ENCODE results near the gene ERCC5. TPM values are rescaled to one million over a fixed set of nuclear protein-coding genes. Genes with fewer than 3 reads are reported as not detected.
A peak's percentile ranks its signal among the peaks of the same experiment; 100 is the strongest.

Gene ERCC5
- polyA plus RNA-seq (2013): 28.3 and 28.4 TPM in 2 replicates

- no peak within 1 kb of the TSS for H2BK12ac ChIP-seq (ENCODE audit: low read length)
- H4K8ac ChIP-seq (ENCODE audit: low read depth, low read length): peak within 1 kb of the TSS; percentile 94
- peak; percentile 98 to 99 for DNase-seq
- no peak within 1 kb of the TSS for H2AK5ac ChIP-seq (ENCODE audit: low read length)
- H3K4me2 ChIP-seq (ENCODE audit: low read length): peak within 1 kb of the TSS; percentile 91
- peak within 1 kb of the TSS; percentile 69 for H3K14ac ChIP-seq (ENCODE audit: low read length)
- H2BK5ac ChIP-seq (ENCODE audit: low read depth, low read length, poor library complexity): peak within 1 kb of the TSS; percentile 73
- no peaks in the 10 kb centered on the region for H3K27me3 ChIP-seq (ENCODE audit: insufficient read depth, low read length)
- WGBS (ENCODE audit: extremely low coverage, insufficient coverage, insufficient read length): no CpG with 5 or more reads among the region's 49 CpGs
- peak within 1 kb of the TSS; percentile 93 for H2BK120ac ChIP-seq (ENCODE audit: insufficient read depth, low read length, poor library complexity)
- peaks cover 10% of the 10 kb centered on the region for H3K79me1 ChIP-seq (ENCODE audit: low read length)
- H3K23ac ChIP-seq (ENCODE audit: low read length): no peak within 1 kb of the TSS
- H3K4me1 ChIP-seq (ENCODE audit: control insufficient read depth in 1 of 2, insufficient read depth in 2 of 2, low read length in 2 of 2): peaks cover 1 to 4% of the 10 kb centered on the region in 2 experiments
- H3K18ac ChIP-seq (ENCODE audit: low read length): peak within 1 kb of the TSS; percentile 86
- peak within 1 kb of the TSS; percentile 78 for H4K91ac ChIP-seq (ENCODE audit: low read depth, low read length)
- peak within 1 kb of the TSS; percentile 78 for H3K4me3 ChIP-seq (ENCODE audit: low read depth, low read length)
- no peaks in the 10 kb centered on the region for H3K9me3 ChIP-seq (ENCODE audit: insufficient read depth, low read depth, low read length)
- H3K79me2 ChIP-seq (ENCODE audit: control insufficient read depth, insufficient read depth, low read length, poor library complexity): peaks cover 4% of the 10 kb centered on the region
- H3K36me3 ChIP-seq (ENCODE audit: control insufficient read depth in 1 of 2, insufficient read depth in 2 of 2, low read length in 2 of 2): no peaks in the 10 kb centered on the region
- H4K12ac ChIP-seq (ENCODE audit: low read depth, low read length): peak within 1 kb of the TSS; percentile 91
- H3K9ac ChIP-seq (ENCODE audit: low read length): peak within 1 kb of the TSS; percentile 59
- H3K27ac ChIP-seq (ENCODE audit: low read depth, low read length): peak within 1 kb of the TSS; percentile 75
- peak within 1 kb of the TSS; percentile 27 for H3K4ac ChIP-seq (ENCODE audit: low read depth, low read length)
- peak within 1 kb of the TSS; percentile 86 for H2AFZ ChIP-seq (ENCODE audit: insufficient read depth, low read length, poor library complexity)
Measured at GRCh38 chr13:102845630-102846260, at the start of gene ERCC5. ERCC5 (plus strand) TSS chr13:102846032; CDS start chr13:102846267, 235 bp downstream.

GRCh38 chr13:102798581-102799425 is 47.0 kb upstream of the ERCC5 start, which contains the start of the genes BIVM and POGLUT2:
BIVM (plus strand) TSS chr13:102799119; CDS start chr13:102807268, 8,149 bp downstream.
POGLUT2 (minus strand) TSS chr13:102798976; CDS start chr13:102798670, 306 bp downstream.
- Histone ChIP-seq H2BK5ac (ENCODE audit: low read depth, low read length, poor library complexity) (no peak within 1 kb of the TSS), H2AFZ (ENCODE audit: insufficient read depth, low read length, poor library complexity) (peak within 1 kb of the TSS; percentile 95), H3K4ac (ENCODE audit: low read depth, low read length) (peak within 1 kb of the TSS; percentile 51), H3K4me3 (ENCODE audit: low read depth, low read length) (peak within 1 kb of the TSS; percentile 81), H3K36me3 (ENCODE audit: control insufficient read depth in 1 of 2, insufficient read depth in 2 of 2, low read length in 2 of 2) (no peaks in the 10 kb centered on the region), H3K4me1 (ENCODE audit: control insufficient read depth in 1 of 2, insufficient read depth in 2 of 2, low read length in 2 of 2) (peaks cover 0 to 3% of the 10 kb centered on the region in 2 experiments), H4K12ac (ENCODE audit: low read depth, low read length) (peak within 1 kb of the TSS; percentile 90), H2BK120ac (ENCODE audit: insufficient read depth, low read length, poor library complexity) (peak within 1 kb of the TSS; percentile 47), H3K79me1 (ENCODE audit: low read length) (peaks cover 13% of the 10 kb centered on the region), H3K79me2 (ENCODE audit: control insufficient read depth, insufficient read depth, low read length, poor library complexity) (peaks cover 5% of the 10 kb centered on the region), H3K18ac (ENCODE audit: low read length) (peak within 1 kb of the TSS; percentile 62), H3K23ac (ENCODE audit: low read length) (no peak within 1 kb of the TSS), H3K27ac (ENCODE audit: low read depth, low read length) (no peak within 1 kb of the TSS), H3K27me3 (ENCODE audit: insufficient read depth, low read length) (no peaks in the 10 kb centered on the region), H4K8ac (ENCODE audit: low read depth, low read length) (peak within 1 kb of the TSS; percentile 89), H2AK5ac (ENCODE audit: low read length) (no peak within 1 kb of the TSS), H3K9me3 (ENCODE audit: insufficient read depth, low read depth, low read length) (peaks cover 3% of the 10 kb centered on the region), H3K9ac (ENCODE audit: low read length) (peak within 1 kb of the TSS; percentile 55), H2BK12ac (ENCODE audit: low read length) (no peak within 1 kb of the TSS), H4K91ac (ENCODE audit: low read depth, low read length) (peak within 1 kb of the TSS; percentile 55), H3K14ac (ENCODE audit: low read length) (peak within 1 kb of the TSS; percentile 73), H3K4me2 (ENCODE audit: low read length) (peak within 1 kb of the TSS; percentile 83)
- WGBS (ENCODE audit: extremely low coverage, insufficient coverage, insufficient read length): no CpG with 5 or more reads among the region's 72 CpGs
- DNase-seq: peak; percentile 91 to 94

- WGBS (ENCODE audit: extremely low coverage, insufficient coverage, insufficient read length): no CpG with 5 or more reads among the region's 69 CpGs
- Histone ChIP-seq H3K4me1 (ENCODE audit: control insufficient read depth in 1 of 2, insufficient read depth in 2 of 2, low read length in 2 of 2) (peaks cover 0 to 3% of the 10 kb centered on the region in 2 experiments), H3K4ac (ENCODE audit: low read depth, low read length) (peak overlapping the region; percentile 51), H4K91ac (ENCODE audit: low read depth, low read length) (peak overlapping the region; percentile 55), H3K27me3 (ENCODE audit: insufficient read depth, low read length) (no peaks in the 10 kb centered on the region), H3K4me2 (ENCODE audit: low read length) (peak overlapping the region; percentile 83), H3K18ac (ENCODE audit: low read length) (peak overlapping the region; percentile 62), H4K8ac (ENCODE audit: low read depth, low read length) (peak overlapping the region; percentile 89), H3K27ac (ENCODE audit: low read depth, low read length) (no peak overlapping the region), H3K23ac (ENCODE audit: low read length) (no peak overlapping the region), H3K79me1 (ENCODE audit: low read length) (peaks cover 13% of the 10 kb centered on the region), H2BK12ac (ENCODE audit: low read length) (no peak overlapping the region), H2AK5ac (ENCODE audit: low read length) (no peak overlapping the region), H3K9me3 (ENCODE audit: insufficient read depth, low read depth, low read length) (peaks cover 3% of the 10 kb centered on the region), H4K12ac (ENCODE audit: low read depth, low read length) (peak overlapping the region; percentile 90), H2AFZ (ENCODE audit: insufficient read depth, low read length, poor library complexity) (peak overlapping the region; percentile 95), H3K9ac (ENCODE audit: low read length) (peak overlapping the region; percentile 55), H3K4me3 (ENCODE audit: low read depth, low read length) (peak overlapping the region; percentile 81), H2BK120ac (ENCODE audit: insufficient read depth, low read length, poor library complexity) (peak overlapping the region; percentile 47), H3K79me2 (ENCODE audit: control insufficient read depth, insufficient read depth, low read length, poor library complexity) (peaks cover 5% of the 10 kb centered on the region), H3K36me3 (ENCODE audit: control insufficient read depth in 1 of 2, insufficient read depth in 2 of 2, low read length in 2 of 2) (no peaks in the 10 kb centered on the region), H2BK5ac (ENCODE audit: low read depth, low read length, poor library complexity) (no peak overlapping the region), H3K14ac (ENCODE audit: low read length) (peak overlapping the region; percentile 73)
- DNase-seq: peak in 1 of 2 donors; percentile 26
Measured at GRCh38 chr13:102799426-102800144, 46.2 kb upstream of the ERCC5 start.

All from trophoblast cell (in vitro differentiated cells and primary cell).